Measurements from ENCODE around the gene HOXB6.
A peak's percentile ranks its signal among the peaks of the same experiment; 100 is the strongest.

The HOXB6 gene

GRCh38 chr17:48636177-48637018, 31.6 kb upstream of the HOXB6 start:
- peak in 4 of 58 donors; percentile 0 to 13 (median 8) for DNase-seq

- no peak for DNase-seq
Measured at GRCh38 chr17:48634493-48635208, 29.9 kb upstream of the HOXB6 start.

GRCh38 chr17:48633266-48633677, 28.5 kb upstream of the HOXB6 start:
- DNase-seq, result no peak

- no peak for DNase-seq
Measured at GRCh38 chr17:48632579-48633265, 27.9 kb upstream of the HOXB6 start.

- DNase-seq, result no peak
Measured at GRCh38 chr17:48631693-48632578, 27.1 kb upstream of the HOXB6 start.

- DNase-seq, result no peak
Measured at GRCh38 chr17:48630925-48631692, 26.3 kb upstream of the HOXB6 start.

- no peak for DNase-seq
Measured at GRCh38 chr17:48630009-48630924, 25.5 kb upstream of the HOXB6 start.

- no peak for DNase-seq
Measured at GRCh38 chr17:48629411-48629759, 24.6 kb upstream of the HOXB6 start.

- DNase-seq, result no peak
Measured at GRCh38 chr17:48628649-48629410, 24.0 kb upstream of the HOXB6 start.

- no peak for DNase-seq
Measured at GRCh38 chr17:48627623-48628521, 23.1 kb upstream of the HOXB6 start.

GRCh38 chr17:48627118-48627597, 22.4 kb upstream of the HOXB6 start:
- no peak for DNase-seq

GRCh38 chr17:48626245-48627117, 21.7 kb upstream of the HOXB6 start, which contains the start of gene HOXB9:
TSS of gene HOXB9 (minus strand) at chr17:48626358. CDS start at chr17:48626269, 89 bp downstream.
- no peak for DNase-seq

- no peak for DNase-seq
Measured at GRCh38 chr17:48625495-48626244, 20.9 kb upstream of the HOXB6 start.

GRCh38 chr17:48624544-48625494, 20.0 kb upstream of the HOXB6 start:
- peak in 1 of 58 donors; percentile 2 for DNase-seq

Data from anterior cingulate cortex (tissue), 58 donors.